Stomach (tissue), 4 donors: ENCODE measurements around the gene HPS3.

Experiments
- CTCF ChIP-seq, 7 experiments: fragments of 450-650 bp in 4 of 7; fragments of 200-600 bp in 3 of 7; sonication (generic) in 3 of 7; IDR thresholded peaks; one replicate each; pipeline ENCODE4 v1.5.1; 2016 to 2019; ENCODE audit warnings: antibody characterized with exemption in 7 of 7, control low read depth in 2 of 7, mild to moderate bottlenecking in 1 of 7
- EP300 ChIP-seq: sonication (generic); formaldehyde crosslinking; IDR thresholded peaks from one replicate; pipeline ENCODE4 v1.6.1; 2017; ENCODE audit warnings: antibody characterized with exemption

GRCh38 chr3:149197669-149198068 lies 68.2 kb downstream of the HPS3 start:
- TF ChIP-seq EP300 = no peak
- no peak for TF ChIP-seq CTCF (IDR thresholded peaks at IDR 0.05)
